Caco-2 (cell line): Measurements from ENCODE around the gene DLX4. TPM values are rescaled to one million over a fixed set of nuclear protein-coding genes. Genes with fewer than 3 reads are reported as not detected.

Source experiments
- BruUV-seq: library from RNA; stranded (reverse); fragments of 400-500 nt; replicated peaks from 2 replicates; lab custom pipeline; 2021; lab: Mats Ljungman, UMichigan
- CTCF ChIA-PET: fragments of 300-600 bp; sonication (Branson Sonifier 250); formaldehyde crosslinking; loops from one replicate; lab custom pipeline; 2022; ENCODE audit warnings: antibody characterized with exemption; lab: Charles Lee
- POLR2A ChIA-PET: fragments of 300-600 bp; sonication (Branson Sonifier 250); formaldehyde crosslinking; loops from one replicate; lab custom pipeline; 2022; ENCODE audit warnings: antibody characterized with exemption; lab: Charles Lee
- DNase-seq, 2 experiments: peaks; one replicate each; pipeline versions ENCODE4 v3.0.0 to v3.0.0-alpha.2; 2020 to 2022
- H3K27me3 ChIP-seq: replicated peaks from 2 replicates; pipeline ENCODE4 v1.6.0; 2011; ENCODE audit warnings: low read length; ENCODE audit not compliant: control insufficient read depth, insufficient read depth
- H3K36me3 ChIP-seq: 2 replicates; pipeline ENCODE4 v1.5.1; 2011; ENCODE audit warnings: low read length; ENCODE audit not compliant: control insufficient read depth, insufficient read depth
- H3K4me1 ChIP-seq: fragments of 250-450 bp; sonication (Bioruptor Pico); 2 replicates; pipeline ENCODE4 v1.5.1; 2020; ENCODE audit warnings: mild to moderate bottlenecking
- H3K4me3 ChIP-seq: 2 replicates; pipeline ENCODE4 v1.5.1; 2011; ENCODE audit warnings: low read depth, mild to moderate bottlenecking, control low read depth, low read length
- H3K9me3 ChIP-seq: fragments of 250-450 bp; sonication (Bioruptor Pico); 2 replicates; pipeline ENCODE4 v1.5.1; 2020; ENCODE audit warnings: mild to moderate bottlenecking, moderate library complexity
- H3K27ac Mint-ChIP-seq: one replicate; pipeline ENCODE4 v1.8.0; 2022; ENCODE audit warnings: mixed read lengths; ENCODE audit not compliant: unreplicated experiment
- H3K27me3 Mint-ChIP-seq: one replicate; pipeline ENCODE4 v1.8.0; 2022; ENCODE audit warnings: mixed read lengths; ENCODE audit not compliant: insufficient read depth, unreplicated experiment
- H3K36me3 Mint-ChIP-seq: one replicate; pipeline ENCODE4 v1.8.0; 2022; ENCODE audit warnings: mild to moderate bottlenecking, mixed read lengths; ENCODE audit not compliant: insufficient read depth, unreplicated experiment
- H3K4me1 Mint-ChIP-seq: one replicate; pipeline ENCODE4 v1.8.0; 2022; ENCODE audit warnings: low read depth, mixed read lengths; ENCODE audit not compliant: unreplicated experiment
- H3K4me3 Mint-ChIP-seq: one replicate; pipeline ENCODE4 v1.8.0; 2022; ENCODE audit warnings: mild to moderate bottlenecking, moderate library complexity, mixed read lengths; ENCODE audit not compliant: unreplicated experiment
- H3K9me3 Mint-ChIP-seq: one replicate; pipeline ENCODE4 v1.8.0; 2022; ENCODE audit warnings: mixed read lengths; ENCODE audit not compliant: unreplicated experiment
- CTCF ChIP-seq, 2 experiments: fragments of 200-600 bp in 1 of 2; IDR thresholded peaks; 1 replicate in 1 of 2; 2 replicates in 1 of 2; pipeline versions ENCODE4 v1.5.1 to v1.8.0; 2011 to 2022; ENCODE audit warnings: antibody characterized with exemption in 1 of 2, control low read depth in 1 of 2, inconsistent platforms in 1 of 2, low read depth in 1 of 2, low read length in 1 of 2, mild to moderate bottlenecking in 1 of 2, moderate library complexity in 1 of 2; ENCODE audit not compliant: insufficient read depth in 1 of 2, severe bottlenecking in 1 of 2, unreplicated experiment in 1 of 2
- intact Hi-C: fragments of 100-400 bp; cut with micrococcal nuclease; formaldehyde crosslinking; loops from one replicate; pipeline ENCODE4 v1.10.0; 2022; ENCODE audit not compliant: unreplicated experiment
- total RNA-seq: library from RNA; stranded (reverse); gene quantifications from 2 replicates; pipeline ENCODE4 v1.2.3, GENCODE V29; 2022

DLX4 gene
- total RNA-seq, 1 experiment from 2014 or later = 27.0 TPM

- Mint-ChIP-seq H3K36me3 (no peaks in the 10 kb centered on the region), H3K4me1 (peaks cover 7% of the 10 kb centered on the region), H3K27me3 (no peaks in the 10 kb centered on the region), H3K9me3 (no peaks in the 10 kb centered on the region), H3K4me3 (no peak overlapping the region), H3K27ac (no peak overlapping the region)
- Histone ChIP-seq H3K27me3 (no peaks in the 10 kb centered on the region), H3K36me3 (no peaks in the 10 kb centered on the region), H3K4me3 (no peak overlapping the region), H3K4me1 (no peaks in the 10 kb centered on the region), H3K9me3 (no peaks in the 10 kb centered on the region)
- intact Hi-C loops = no loop called here
- TF ChIP-seq CTCF (IDR thresholded peaks at IDR 0.05; ENCODE audit: insufficient read depth in 1 of 2, low read depth in 1 of 2, low read length in 1 of 2, severe bottlenecking in 1 of 2, unreplicated experiment in 1 of 2) = no peak
- DNase-seq = no peak
- CTCF ChIA-PET = interaction anchor here (0.7 to 1.2 kb wide), 3 partner anchors 9 to 69 kb away, joined by 3 to 4 read pairs (median 3); no protein-coding TSS in a partner anchor
- no TSS peak for BruUV-seq
- POLR2A ChIA-PET = interaction anchor here (0.7 kb wide), 1 partner anchor 10 kb away, joined by 6 read pairs; no protein-coding TSS in a partner anchor
Observed at GRCh38 chr17:49959183-49959935, 9.6 kb upstream of the DLX4 start.

- Histone ChIP-seq H3K9me3 (no peaks in the 10 kb centered on the region), H3K36me3 (no peaks in the 10 kb centered on the region), H3K4me3 (no peak overlapping the region), H3K27me3 (no peaks in the 10 kb centered on the region), H3K4me1 (no peaks in the 10 kb centered on the region; the same call in 1 of the 2 replicates)
- no peak for DNase-seq
- intact Hi-C loops = no loop called here
- peaks cover 12% of the 10 kb centered on the region for H3K4me1 Mint-ChIP-seq
- ChIA-PET POLR2A (no interaction called here), CTCF (interaction anchor here (0.7 to 1.9 kb wide), 4 partner anchors 10 to 724 kb away, joined by 3 to 12 read pairs (median 3); partner anchors contain the start of gene TAC4)
- no TSS peak for BruUV-seq
- H3K4me3 Mint-ChIP-seq = no peak overlapping the region
- no peak overlapping the region for H3K27ac Mint-ChIP-seq
- TF ChIP-seq CTCF (IDR thresholded peaks at IDR 0.05; ENCODE audit: insufficient read depth in 1 of 2, low read depth in 1 of 2, low read length in 1 of 2, severe bottlenecking in 1 of 2, unreplicated experiment in 1 of 2) = no peak
- peaks cover 3% of the 10 kb centered on the region for H3K27me3 Mint-ChIP-seq
- no peaks in the 10 kb centered on the region for H3K36me3 Mint-ChIP-seq
- no peaks in the 10 kb centered on the region for H3K9me3 Mint-ChIP-seq
Observed at GRCh38 chr17:49962599-49963308, 6.2 kb upstream of the DLX4 start.

- ChIA-PET POLR2A (no interaction called here), CTCF (interaction anchor here (1.1 kb wide), 1 partner anchor 115 kb away, joined by 3 read pairs; the partner anchor contains the start of gene TAC4)
- no peak for DNase-seq
- no TSS peak for BruUV-seq
- H3K36me3 ChIP-seq = no peaks in the 10 kb centered on the region
- H3K4me1 ChIP-seq = peaks cover 5% of the 10 kb centered on the region; the same call in 1 of the 2 replicates
- TF ChIP-seq CTCF (IDR thresholded peaks at IDR 0.05; ENCODE audit: insufficient read depth in 1 of 2, low read depth in 1 of 2, low read length in 1 of 2, severe bottlenecking in 1 of 2, unreplicated experiment in 1 of 2) = no peak
- H3K4me1 Mint-ChIP-seq = peaks cover 13% of the 10 kb centered on the region
- intact Hi-C loops = no loop called here
- H3K36me3 Mint-ChIP-seq = no peaks in the 10 kb centered on the region
- H3K27me3 ChIP-seq = no peaks in the 10 kb centered on the region
- no peak overlapping the region for H3K27ac Mint-ChIP-seq
- no peaks in the 10 kb centered on the region for H3K9me3 ChIP-seq
- no peaks in the 10 kb centered on the region for H3K9me3 Mint-ChIP-seq
- H3K4me3 Mint-ChIP-seq = no peak overlapping the region
- peaks cover 3% of the 10 kb centered on the region for H3K27me3 Mint-ChIP-seq
- no peak overlapping the region for H3K4me3 ChIP-seq
Observed at GRCh38 chr17:49963309-49963625, 5.7 kb upstream of the DLX4 start.
